Measurements from ENCODE around the gene STH. TPM values are rescaled to one million over a fixed set of nuclear protein-coding genes. Genes with fewer than 3 reads are reported as not detected.

STH gene
- total and polyA plus RNA-seq, 8 donors: not detected

DNA sequence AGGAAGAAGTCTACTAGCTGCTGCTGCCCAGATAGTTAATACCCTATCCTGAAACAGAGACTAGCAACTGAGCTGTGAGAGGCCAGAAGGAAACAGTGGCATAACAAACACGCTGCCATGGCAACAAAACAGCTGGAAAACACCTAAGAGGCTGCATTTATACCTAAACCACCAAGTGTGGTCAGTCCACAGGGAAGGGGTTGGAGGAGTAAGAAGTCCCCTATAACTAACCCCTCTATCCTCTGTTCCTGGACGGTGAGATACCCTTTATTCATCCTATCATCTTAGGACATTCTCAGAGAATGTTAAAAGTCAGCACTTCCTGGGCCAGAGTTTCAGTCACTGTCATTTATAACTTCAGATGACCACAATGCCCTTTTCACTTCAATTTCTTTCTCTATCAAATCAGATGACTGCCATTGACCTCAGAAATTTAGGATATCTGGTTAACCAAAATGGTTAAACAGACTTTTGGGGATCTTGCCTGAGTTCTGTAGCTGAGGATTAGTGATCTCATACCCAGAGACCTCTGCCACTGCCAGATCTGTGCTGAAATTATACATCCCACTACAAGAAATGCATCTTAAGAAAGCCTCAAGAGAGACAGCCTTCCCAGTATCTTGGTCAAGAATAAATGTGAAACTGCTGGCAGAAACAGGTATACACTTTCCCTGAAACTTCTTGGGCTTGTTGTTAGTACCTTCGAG is 36.2 kb downstream of the STH start:
- Histone ChIP-seq H3K27ac (no peak overlapping the region), H3K36me3 (peaks cover 84 to 100% (median 99%) of the 10 kb centered on the region in 4 donors)

GRCh38 chr17:46036491-46036890 is 37.4 kb downstream of the STH start:
- Histone ChIP-seq H3K9me3 (no peaks in the 10 kb centered on the region), H3K36me3 (peaks cover 73 to 96% (median 88%) of the 10 kb centered on the region in 4 donors), H3K27ac (no peak overlapping the region), H3K4me1 (peaks cover 0 to 24% (median 7%) of the 10 kb centered on the region in 4 donors), H3K27me3 (no peaks in the 10 kb centered on the region), H3K4me3 (no peak overlapping the region)
- TF ChIP-seq EP300 (IDR thresholded peaks at IDR 0.05) (no peak), POLR2A (IDR thresholded peaks at IDR 0.05) (no peak)
- WGBS, 5 donors: 89 to 95% (median 92%) methylated on average over 6 of the region's 6 CpGs
- no peak for DNase-seq
- intact Hi-C loops (cut with DNase I; ENCODE audit: low total_unique reads): no loop called here

More for the DNA sequence above, 36.2 kb downstream of the STH start:
- H3K4me1 ChIP-seq: peaks cover 0 to 14% (median 5%) of the 10 kb centered on the region in 4 donors
- no peaks in the 10 kb centered on the region for H3K27me3 ChIP-seq
- intact Hi-C loops (cut with DNase I; ENCODE audit: low total_unique reads): no loop called here
- WGBS, 5 donors: 69 to 78% (median 73%) methylated on average over 3 of the region's 3 CpGs
- DNase-seq: peak in 1 of 2 donors; percentile 49
- no peak overlapping the region for H3K4me3 ChIP-seq
- no peaks in the 10 kb centered on the region for H3K9me3 ChIP-seq
- TF ChIP-seq, protein P1, sequence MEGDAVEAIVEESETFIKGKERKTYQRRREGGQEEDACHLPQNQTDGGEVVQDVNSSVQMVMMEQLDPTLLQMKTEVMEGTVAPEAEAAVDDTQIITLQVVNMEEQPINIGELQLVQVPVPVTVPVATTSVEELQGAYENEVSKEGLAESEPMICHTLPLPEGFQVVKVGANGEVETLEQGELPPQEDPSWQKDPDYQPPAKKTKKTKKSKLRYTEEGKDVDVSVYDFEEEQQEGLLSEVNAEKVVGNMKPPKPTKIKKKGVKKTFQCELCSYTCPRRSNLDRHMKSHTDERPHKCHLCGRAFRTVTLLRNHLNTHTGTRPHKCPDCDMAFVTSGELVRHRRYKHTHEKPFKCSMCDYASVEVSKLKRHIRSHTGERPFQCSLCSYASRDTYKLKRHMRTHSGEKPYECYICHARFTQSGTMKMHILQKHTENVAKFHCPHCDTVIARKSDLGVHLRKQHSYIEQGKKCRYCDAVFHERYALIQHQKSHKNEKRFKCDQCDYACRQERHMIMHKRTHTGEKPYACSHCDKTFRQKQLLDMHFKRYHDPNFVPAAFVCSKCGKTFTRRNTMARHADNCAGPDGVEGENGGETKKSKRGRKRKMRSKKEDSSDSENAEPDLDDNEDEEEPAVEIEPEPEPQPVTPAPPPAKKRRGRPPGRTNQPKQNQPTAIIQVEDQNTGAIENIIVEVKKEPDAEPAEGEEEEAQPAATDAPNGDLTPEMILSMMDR (IDR thresholded peaks at IDR 0.05): no peak
- no peak for TF ChIP-seq POLR2AphosphoS5 (IDR thresholded peaks at IDR 0.05)
- no peak for TF ChIP-seq POLR2A (IDR thresholded peaks at IDR 0.05)

GRCh38 chr17:46037722-46038255 is 38.7 kb downstream of the STH start:
- H3K4me3 ChIP-seq: no peak overlapping the region
- H3K4me1 ChIP-seq: peaks cover 2 to 37% (median 16%) of the 10 kb centered on the region in 4 donors
- H3K9me3 ChIP-seq: no peaks in the 10 kb centered on the region
- intact Hi-C loops (cut with DNase I; ENCODE audit: low total_unique reads): no loop called here
- no peaks in the 10 kb centered on the region for H3K27me3 ChIP-seq
- WGBS, 5 donors: 66 to 79% (median 71%) methylated on average over 4 of the region's 4 CpGs
- H3K27ac ChIP-seq: no peak overlapping the region
- TF ChIP-seq, protein P1 (IDR thresholded peaks at IDR 0.05): no peak
- no peak for TF ChIP-seq EP300 (IDR thresholded peaks at IDR 0.05)
- no peak for TF ChIP-seq POLR2AphosphoS5 (IDR thresholded peaks at IDR 0.05)
- TF ChIP-seq POLR2A (IDR thresholded peaks at IDR 0.05): no peak
- peaks cover 60 to 90% (median 81%) of the 10 kb centered on the region in 4 donors for H3K36me3 ChIP-seq
- DNase-seq: no peak

- Histone ChIP-seq H3K27me3 (no peaks in the 10 kb centered on the region), H3K9me3 (no peaks in the 10 kb centered on the region), H3K27ac (no peak overlapping the region), H3K4me3 (no peak overlapping the region), H3K36me3 (peaks cover 53 to 83% (median 75%) of the 10 kb centered on the region in 4 donors), H3K4me1 (peaks cover 8 to 43% (median 22%) of the 10 kb centered on the region in 4 donors)
- intact Hi-C loops (cut with DNase I; ENCODE audit: low total_unique reads): no loop called here
- no peak for DNase-seq
- 88 to 94% (median 94%) methylated on average over 6 of the region's 6 CpGs for WGBS, 5 donors
- TF ChIP-seq, protein P1 (IDR thresholded peaks at IDR 0.05): no peak
- no peak for TF ChIP-seq POLR2A (IDR thresholded peaks at IDR 0.05)
- TF ChIP-seq EP300 (IDR thresholded peaks at IDR 0.05): no peak
- no peak for TF ChIP-seq POLR2AphosphoS5 (IDR thresholded peaks at IDR 0.05)
Observed at GRCh38 chr17:46038414-46038813, 39.4 kb downstream of the STH start.

DNA sequence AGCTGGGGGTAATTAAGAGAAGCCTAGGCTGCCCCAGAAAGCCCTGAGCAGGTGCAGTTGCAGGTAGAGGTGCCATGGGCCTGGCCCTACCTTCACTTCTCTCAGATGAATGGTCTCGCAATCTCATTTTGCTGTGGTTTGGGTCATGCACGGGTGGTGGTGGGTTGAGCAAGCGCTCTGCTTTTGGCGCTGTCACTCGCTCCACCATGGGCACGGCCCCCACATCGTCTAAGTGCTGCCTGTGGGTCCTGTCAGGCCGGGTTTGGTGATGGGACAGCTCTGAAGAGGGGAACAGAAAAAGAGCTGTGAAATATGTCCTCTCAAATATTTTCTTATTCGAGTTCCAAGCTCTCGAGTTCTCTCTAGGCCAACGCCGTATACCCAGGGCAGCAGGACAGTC is 39.9 kb downstream of the STH start:
- DNase-seq: no peak
- peak overlapping the region in 1 of 5 donors; percentile 10 for H3K27ac ChIP-seq
- no peak overlapping the region for H3K4me3 ChIP-seq
- TF ChIP-seq, protein P1 (IDR thresholded peaks at IDR 0.05): no peak
- TF ChIP-seq EP300 (IDR thresholded peaks at IDR 0.05) (no peak), POLR2A (IDR thresholded peaks at IDR 0.05) (no peak), POLR2AphosphoS5 (IDR thresholded peaks at IDR 0.05) (no peak)
- no peaks in the 10 kb centered on the region for H3K9me3 ChIP-seq
- H3K36me3 ChIP-seq: peaks cover 48 to 78% (median 69%) of the 10 kb centered on the region in 4 donors
- 93 to 97% (median 96%) methylated on average over 12 of the region's 12 CpGs for WGBS, 5 donors
- peaks cover 12 to 48% (median 27%) of the 10 kb centered on the region in 4 donors for H3K4me1 ChIP-seq
- intact Hi-C loops (cut with DNase I; ENCODE audit: low total_unique reads): no loop called here
- H3K27me3 ChIP-seq: no peaks in the 10 kb centered on the region
